ENCODE measurements around the gene MC1R.

- TF ChIP-seq CTCF (IDR thresholded peaks at IDR 0.05) (no peak), ZFX (IDR thresholded peaks at IDR 0.05; ENCODE audit: borderline replicate concordance) (no peak)
These were observed 39.4 kb downstream of the MC1R start for GRCh38 chr16:89958068-89958467.
